ENCODE data around the gene ATXN2. TPM values are rescaled to one million over a fixed set of nuclear protein-coding genes. Genes with fewer than 3 reads are reported as not detected.
"Not testable (repeated sequence)": the region's sequence is repeated elsewhere in the genome, so short reads cannot be mapped to it uniquely, and the experiment has no call there.

Gene ATXN2
- total and polyA plus RNA-seq, 7 experiments from 2014 or later, result 23.9 to 71.9 (median 44.0) TPM

DNA sequence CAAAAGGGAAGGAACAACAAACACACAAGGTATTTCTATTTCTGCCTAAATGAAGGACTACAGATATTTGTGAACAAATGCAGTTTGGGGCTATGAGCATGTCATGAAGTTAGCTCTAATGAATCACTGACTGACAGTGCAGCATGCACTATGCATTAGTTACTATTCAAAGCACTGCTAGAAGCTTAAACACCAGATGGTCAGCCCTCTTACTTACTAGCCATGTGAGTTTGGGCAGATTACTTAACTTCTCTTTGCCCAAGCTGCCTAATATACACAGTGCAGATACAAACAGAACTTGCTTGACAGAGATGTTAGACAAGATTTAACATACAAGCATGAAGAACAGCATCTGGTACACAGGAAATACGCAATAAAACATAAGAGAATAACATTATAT lies 96.0 kb downstream of the ATXN2 start:
- Mint-ChIP-seq H3K27me3 (no peaks in the 10 kb centered on the region), H3K4me1 (peaks cover 0 to 17% (median 0%) of the 10 kb centered on the region in 7 donors), H3K36me3 (peaks cover 7 to 53% (median 33%) of the 10 kb centered on the region in 5 donors), H3K4me3 (no peak overlapping the region), H3K27ac (peak overlapping the region in 1 of 9 donors; percentile 41), H3K9me3 (no peaks in the 10 kb centered on the region)
- Histone ChIP-seq H3K36me3 (ENCODE audit: control insufficient read depth in 2 of 3, insufficient read depth in 3 of 3, low read length in 3 of 3) (peaks cover 0 to 12% (median 4%) of the 10 kb centered on the region in 3 experiments), H3K27ac (ENCODE audit: low read depth, low read length) (no peak overlapping the region), H3K4me3 (ENCODE audit: low read length) (no peak overlapping the region), H3K27me3 (ENCODE audit: control insufficient read depth in 2 of 2, insufficient read depth in 2 of 2, low read length in 2 of 2) (no peaks in the 10 kb centered on the region), H3K9me3 (ENCODE audit: control insufficient read depth in 2 of 3, low read length in 3 of 3) (no peaks in the 10 kb centered on the region), H3K4me1 (ENCODE audit: control insufficient read depth in 2 of 2, insufficient read depth in 2 of 2, low read length in 2 of 2) (peaks cover 0 to 7% of the 10 kb centered on the region in 2 donors)
- POLR2A ChIA-PET, result no interaction called here
- DNase-seq, result no peak
- CTCF ChIA-PET, result no interaction called here
- ATAC-seq, result no peak
- intact Hi-C loops (cut with micrococcal nuclease), result no loop called here

DNA sequence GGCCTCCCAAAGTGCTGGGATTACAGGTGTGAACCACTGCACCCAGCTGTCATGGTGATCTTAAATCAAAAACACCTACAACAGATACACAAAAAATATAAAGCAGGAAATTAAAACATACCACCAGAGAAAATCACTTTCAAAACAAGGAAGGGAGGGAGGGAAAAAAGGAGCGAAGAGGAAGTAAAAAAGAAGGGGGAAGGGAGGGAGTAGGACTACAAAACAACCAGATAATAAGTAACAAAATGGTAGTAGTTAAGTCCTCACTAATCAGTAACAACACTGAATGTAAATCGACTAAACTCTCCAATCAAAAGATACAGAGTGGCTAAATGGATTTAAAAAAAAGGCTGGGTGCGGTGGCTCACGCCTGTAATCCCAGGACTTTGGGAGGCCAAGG lies 104.4 kb downstream of the ATXN2 start:
- peaks cover 0 to 30% (median 3%) of the 10 kb centered on the region in 3 experiments for H3K36me3 ChIP-seq (ENCODE audit: control insufficient read depth in 2 of 3, insufficient read depth in 3 of 3, low read length in 3 of 3)
- Mint-ChIP-seq H3K27me3 (no peaks in the 10 kb centered on the region), H3K4me3 (no peak overlapping the region), H3K9me3 (no peaks in the 10 kb centered on the region), H3K4me1 (peaks cover 0 to 9% (median 0%) of the 10 kb centered on the region in 7 donors), H3K27ac (peak overlapping the region in 1 of 9 donors; percentile 72), H3K36me3 (peaks cover 6 to 56% (median 24%) of the 10 kb centered on the region in 5 donors)
- intact Hi-C loops (cut with micrococcal nuclease), result no loop called here
- H3K9me3 ChIP-seq (ENCODE audit: control insufficient read depth in 2 of 3, low read length in 3 of 3), result no peaks in the 10 kb centered on the region
- no peak for DNase-seq
- no peak overlapping the region for H3K27ac ChIP-seq (ENCODE audit: low read depth, low read length)
- ChIA-PET CTCF (interaction anchor here (0.7 kb wide), 1 partner anchor 404 kb away, joined by 5 read pairs; no protein-coding TSS in a partner anchor), POLR2A (no interaction called here)
- no peak overlapping the region for H3K4me3 ChIP-seq (ENCODE audit: low read length)
- H3K4me1 ChIP-seq (ENCODE audit: control insufficient read depth in 2 of 2, insufficient read depth in 2 of 2, low read length in 2 of 2), result no peaks in the 10 kb centered on the region
- no peak for ATAC-seq
- no peaks in the 10 kb centered on the region for H3K27me3 ChIP-seq (ENCODE audit: control insufficient read depth in 2 of 2, insufficient read depth in 2 of 2, low read length in 2 of 2)

DNA sequence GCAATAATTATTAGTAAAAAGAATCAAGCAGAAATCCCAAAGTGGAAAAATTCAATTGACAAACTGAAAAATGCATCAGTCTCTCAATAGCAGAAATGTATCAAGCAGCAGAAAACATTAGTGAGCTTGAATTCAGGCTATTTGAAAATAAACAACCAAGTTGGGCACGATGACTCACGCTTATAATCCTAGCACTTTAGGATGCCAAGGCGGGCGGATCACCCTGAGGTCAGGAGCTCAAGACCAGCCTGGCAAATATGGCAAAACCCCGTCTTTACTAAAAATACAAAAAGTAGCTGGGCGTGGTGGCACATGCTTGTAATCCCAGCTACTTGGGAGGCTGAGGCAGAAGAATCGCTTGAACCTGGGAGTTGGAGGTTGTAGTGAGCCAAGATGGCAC lies 106.1 kb downstream of the ATXN2 start:
- H3K4me3 Mint-ChIP-seq; H3K9me3 Mint-ChIP-seq; ATAC-seq; H3K27ac Mint-ChIP-seq; H3K27me3 ChIP-seq (ENCODE audit: control insufficient read depth in 2 of 2, insufficient read depth in 2 of 2, low read length in 2 of 2); H3K4me1 Mint-ChIP-seq; intact Hi-C loops (cut with micrococcal nuclease); H3K4me1 ChIP-seq (ENCODE audit: control insufficient read depth in 2 of 2, insufficient read depth in 2 of 2, low read length in 2 of 2); H3K27me3 Mint-ChIP-seq; H3K9me3 ChIP-seq (ENCODE audit: control insufficient read depth in 2 of 3, low read length in 3 of 3); DNase-seq; H3K27ac ChIP-seq (ENCODE audit: low read depth, low read length); CTCF ChIA-PET; H3K4me3 ChIP-seq (ENCODE audit: low read length): not testable (repeated sequence)
- H3K36me3 ChIP-seq (ENCODE audit: control insufficient read depth in 2 of 3, insufficient read depth in 3 of 3, low read length in 3 of 3), result peaks cover 0 to 37% (median 3%) of the 10 kb centered on the region in 3 experiments
- peaks cover 12 to 51% (median 23%) of the 10 kb centered on the region in 5 donors for H3K36me3 Mint-ChIP-seq
- POLR2A ChIA-PET, result interaction anchor here (0.6 kb wide), 1 partner anchor 8 kb away, joined by 4 read pairs; no protein-coding TSS in a partner anchor

DNA sequence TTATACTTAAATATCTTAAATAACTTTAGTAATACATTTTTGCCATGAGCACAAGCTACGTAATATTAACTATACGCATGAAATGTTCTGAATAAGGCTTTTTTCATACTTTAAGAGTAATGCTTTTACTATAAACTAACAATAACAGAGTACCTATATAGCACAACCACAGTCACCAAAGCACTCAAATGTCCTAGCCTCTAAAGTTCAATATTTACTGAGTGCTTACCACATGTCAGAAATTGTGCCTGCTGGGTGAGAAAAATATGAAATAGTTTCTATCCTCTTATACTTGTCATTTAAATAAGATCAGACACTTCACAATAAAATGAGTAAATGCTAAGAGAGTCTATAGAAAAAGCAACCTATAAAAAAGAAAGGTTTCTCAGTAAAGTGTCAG lies 110.3 kb downstream of the ATXN2 start:
- H3K4me1 ChIP-seq (ENCODE audit: control insufficient read depth in 2 of 2, insufficient read depth in 2 of 2, low read length in 2 of 2), result no peaks in the 10 kb centered on the region
- no peak for ATAC-seq
- Mint-ChIP-seq H3K4me3 (no peak overlapping the region), H3K36me3 (peaks cover 10 to 48% (median 25%) of the 10 kb centered on the region in 5 donors), H3K27ac (no peak overlapping the region), H3K9me3 (no peaks in the 10 kb centered on the region), H3K27me3 (no peaks in the 10 kb centered on the region), H3K4me1 (no peaks in the 10 kb centered on the region)
- H3K9me3 ChIP-seq (ENCODE audit: control insufficient read depth in 2 of 3, low read length in 3 of 3), result no peaks in the 10 kb centered on the region
- ChIA-PET POLR2A (interaction anchor here (0.6 to 0.7 kb wide), 2 partner anchors 193 to 592 kb away, joined by 4 to 5 read pairs; no protein-coding TSS in a partner anchor), CTCF (interaction anchor here (0.6 kb wide), 1 partner anchor 51 kb away, joined by 4 read pairs; no protein-coding TSS in a partner anchor)
- H3K27ac ChIP-seq (ENCODE audit: low read depth, low read length), result no peak overlapping the region
- DNase-seq, result no peak
- H3K4me3 ChIP-seq (ENCODE audit: low read length), result no peak overlapping the region
- peaks cover 14 to 62% (median 18%) of the 10 kb centered on the region in 3 experiments for H3K36me3 ChIP-seq (ENCODE audit: control insufficient read depth in 2 of 3, insufficient read depth in 3 of 3, low read length in 3 of 3)
- no peaks in the 10 kb centered on the region for H3K27me3 ChIP-seq (ENCODE audit: control insufficient read depth in 2 of 2, insufficient read depth in 2 of 2, low read length in 2 of 2)
- intact Hi-C loops (cut with micrococcal nuclease), result no loop called here

DNA sequence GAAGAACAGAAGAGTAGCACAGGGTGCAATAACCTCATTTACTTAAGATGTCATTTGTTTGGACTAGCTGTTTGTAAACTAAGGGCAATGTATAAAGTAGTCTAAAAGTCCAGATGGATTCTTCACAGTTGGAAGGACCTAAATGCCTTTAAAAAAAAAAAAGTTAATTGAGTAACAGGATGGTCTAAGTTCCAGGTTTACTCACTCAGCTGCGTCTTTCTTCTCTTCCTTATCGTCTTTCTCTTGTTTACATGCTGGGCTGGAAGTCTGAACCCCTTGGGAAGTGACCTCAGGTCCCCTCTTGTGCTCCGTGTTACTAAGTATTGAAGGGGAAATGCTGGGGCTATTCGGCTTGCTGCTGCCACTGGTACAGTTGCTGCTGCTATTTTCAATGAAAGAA lies 110.8 kb downstream of the ATXN2 start:
- H3K4me1 Mint-ChIP-seq, result no peaks in the 10 kb centered on the region
- H3K9me3 Mint-ChIP-seq, result no peaks in the 10 kb centered on the region
- ChIA-PET POLR2A (interaction anchor here (0.7 kb wide), 1 partner anchor 591 kb away, joined by 5 read pairs; no protein-coding TSS in a partner anchor), CTCF (interaction anchor here (0.6 kb wide), 1 partner anchor 51 kb away, joined by 4 read pairs; no protein-coding TSS in a partner anchor)
- no peak overlapping the region for H3K4me3 ChIP-seq (ENCODE audit: low read length)
- no peak overlapping the region for H3K4me3 Mint-ChIP-seq
- intact Hi-C loops (cut with micrococcal nuclease), result no loop called here
- H3K36me3 Mint-ChIP-seq, result peaks cover 9 to 53% (median 24%) of the 10 kb centered on the region in 5 donors
- no peak for ATAC-seq
- no peak overlapping the region for H3K27ac ChIP-seq (ENCODE audit: low read depth, low read length)
- no peaks in the 10 kb centered on the region for H3K4me1 ChIP-seq (ENCODE audit: control insufficient read depth in 2 of 2, insufficient read depth in 2 of 2, low read length in 2 of 2)
- H3K36me3 ChIP-seq (ENCODE audit: control insufficient read depth in 2 of 3, insufficient read depth in 3 of 3, low read length in 3 of 3), result peaks cover 14 to 67% (median 20%) of the 10 kb centered on the region in 3 experiments
- H3K27me3 Mint-ChIP-seq, result no peaks in the 10 kb centered on the region
- H3K27ac Mint-ChIP-seq, result no peak overlapping the region
- H3K27me3 ChIP-seq (ENCODE audit: control insufficient read depth in 2 of 2, insufficient read depth in 2 of 2, low read length in 2 of 2), result no peaks in the 10 kb centered on the region
- no peak for DNase-seq
- H3K9me3 ChIP-seq (ENCODE audit: control insufficient read depth in 2 of 3, low read length in 3 of 3), result no peaks in the 10 kb centered on the region

DNA sequence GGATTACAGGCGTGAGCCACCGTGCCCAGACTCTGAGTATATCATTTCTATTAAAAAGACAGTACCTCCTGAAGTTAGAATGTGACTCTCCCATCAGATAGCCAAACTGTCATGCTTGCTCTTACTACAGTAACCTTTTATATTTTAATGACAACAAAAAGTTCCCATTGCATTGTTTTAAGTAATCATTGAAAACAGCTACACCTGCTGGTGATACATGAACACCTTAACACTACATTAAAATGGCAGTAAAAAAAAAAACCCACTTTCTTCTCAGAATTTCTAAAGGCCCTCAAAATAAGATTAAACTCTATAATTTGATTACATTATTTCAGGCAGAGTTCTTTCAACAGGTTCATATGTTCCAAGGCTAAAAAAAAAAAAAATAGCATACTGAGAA lies 116.7 kb downstream of the ATXN2 start:
- H3K36me3 Mint-ChIP-seq, result peaks cover 10 to 36% (median 16%) of the 10 kb centered on the region in 5 donors
- no peak overlapping the region for H3K4me3 ChIP-seq (ENCODE audit: low read length)
- H3K9me3 Mint-ChIP-seq, result no peaks in the 10 kb centered on the region
- H3K27me3 Mint-ChIP-seq, result no peaks in the 10 kb centered on the region
- CTCF ChIA-PET, result no interaction called here
- H3K27ac ChIP-seq (ENCODE audit: low read depth, low read length), result no peak overlapping the region
- H3K9me3 ChIP-seq (ENCODE audit: control insufficient read depth in 2 of 3, low read length in 3 of 3), result no peaks in the 10 kb centered on the region
- H3K4me1 ChIP-seq (ENCODE audit: control insufficient read depth in 2 of 2, insufficient read depth in 2 of 2, low read length in 2 of 2), result no peaks in the 10 kb centered on the region
- DNase-seq (peak in 2 of 9 donors; percentile 4 to 15), ATAC-seq (no peak)
- no peaks in the 10 kb centered on the region for H3K27me3 ChIP-seq (ENCODE audit: control insufficient read depth in 2 of 2, insufficient read depth in 2 of 2, low read length in 2 of 2)
- no peaks in the 10 kb centered on the region for H3K4me1 Mint-ChIP-seq
- H3K27ac Mint-ChIP-seq, result peak overlapping the region in 1 of 9 donors; percentile 70
- POLR2A ChIA-PET, result no interaction called here
- intact Hi-C loops (cut with micrococcal nuclease), result loop anchor here (1.0 kb wide), 1 partner anchor 85 kb away; no protein-coding TSS in a partner anchor
- peaks cover 14 to 48% (median 17%) of the 10 kb centered on the region in 3 experiments for H3K36me3 ChIP-seq (ENCODE audit: control insufficient read depth in 2 of 3, insufficient read depth in 3 of 3, low read length in 3 of 3)
- H3K4me3 Mint-ChIP-seq, result no peak overlapping the region

DNA sequence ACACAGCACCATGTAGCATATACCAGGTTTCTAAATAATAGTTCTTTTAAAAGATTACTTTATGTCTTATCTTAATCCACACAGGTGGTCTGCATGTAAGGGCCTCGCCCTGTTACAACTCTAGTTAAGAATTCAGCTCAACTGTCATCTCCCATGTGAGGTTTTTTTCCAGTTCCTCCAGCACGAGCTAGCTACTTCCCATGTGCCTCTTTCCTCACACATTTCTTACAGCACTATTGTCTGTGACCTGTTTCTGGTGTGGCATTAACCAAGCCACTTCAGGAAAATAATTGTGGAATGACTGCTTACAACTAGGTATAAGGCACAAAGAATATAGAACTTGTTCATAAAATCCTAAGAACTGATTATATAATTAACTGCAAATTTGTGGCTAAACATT lies 127.9 kb downstream of the ATXN2 start:
- POLR2A ChIA-PET, result no interaction called here
- Histone ChIP-seq H3K4me3 (ENCODE audit: low read length) (no peak overlapping the region), H3K27ac (ENCODE audit: low read depth, low read length) (no peak overlapping the region), H3K9me3 (ENCODE audit: control insufficient read depth in 2 of 3, low read length in 3 of 3) (no peaks in the 10 kb centered on the region), H3K27me3 (ENCODE audit: control insufficient read depth in 2 of 2, insufficient read depth in 2 of 2, low read length in 2 of 2) (no peaks in the 10 kb centered on the region), H3K36me3 (ENCODE audit: control insufficient read depth in 2 of 3, insufficient read depth in 3 of 3, low read length in 3 of 3) (peaks cover 0 to 45% (median 6%) of the 10 kb centered on the region in 3 experiments), H3K4me1 (ENCODE audit: control insufficient read depth in 2 of 2, insufficient read depth in 2 of 2, low read length in 2 of 2) (no peaks in the 10 kb centered on the region)
- Mint-ChIP-seq H3K4me3 (no peak overlapping the region), H3K9me3 (no peaks in the 10 kb centered on the region), H3K27ac (no peak overlapping the region), H3K27me3 (no peaks in the 10 kb centered on the region), H3K36me3 (peaks cover 3 to 44% (median 13%) of the 10 kb centered on the region in 5 donors), H3K4me1 (peaks cover 0 to 7% (median 5%) of the 10 kb centered on the region in 7 donors)
- intact Hi-C loops (cut with micrococcal nuclease), result no loop called here
- ATAC-seq, result no peak
- DNase-seq, result no peak
- CTCF ChIA-PET, result interaction anchor here (0.6 to 1.5 kb wide), 2 partner anchors 26 to 75 kb away, joined by 3 read pairs; no protein-coding TSS in a partner anchor
